HG02938 (cell line): Measurements from ENCODE around the gene ABCC2.
"Not testable (repeated sequence)": the region's sequence is repeated elsewhere in the genome, so short reads cannot be mapped to it uniquely, and the experiment has no call there.

Experiments used
- ATAC-seq: cut with Tn5 transposase; IDR thresholded peaks from one replicate; pipeline ENCODE4 v1.9.1; 2021; ENCODE audit warnings: mild to moderate bottlenecking, moderate library complexity; ENCODE audit not compliant: unreplicated experiment

Gene ABCC2

GRCh38 chr10:99888622-99889021 lies 106.2 kb downstream of the ABCC2 start:
- no peak for ATAC-seq

GRCh38 chr10:99894613-99895012 lies 112.2 kb downstream of the ABCC2 start:
- ATAC-seq = no peak

- ATAC-seq = not testable (repeated sequence)
Measured at GRCh38 chr10:99895066-99895465, 112.6 kb downstream of the ABCC2 start.

GRCh38 chr10:99895867-99896266 lies 113.4 kb downstream of the ABCC2 start:
- no peak for ATAC-seq
